OCI-M2 (cell line): ENCODE results near the gene PDCD7.
A peak's percentile ranks its signal among the peaks of the same experiment; 100 is the strongest.
"Not testable (repeated sequence)": the region's sequence is repeated elsewhere in the genome, so short reads cannot be mapped to it uniquely, and the experiment has no call there.

Experiments
- DNase-seq: peaks from one replicate; lab custom pipeline; 2025; ENCODE audit not compliant: unreplicated experiment; lab: John Stamatoyannopoulos, UW

Gene PDCD7, protein sequence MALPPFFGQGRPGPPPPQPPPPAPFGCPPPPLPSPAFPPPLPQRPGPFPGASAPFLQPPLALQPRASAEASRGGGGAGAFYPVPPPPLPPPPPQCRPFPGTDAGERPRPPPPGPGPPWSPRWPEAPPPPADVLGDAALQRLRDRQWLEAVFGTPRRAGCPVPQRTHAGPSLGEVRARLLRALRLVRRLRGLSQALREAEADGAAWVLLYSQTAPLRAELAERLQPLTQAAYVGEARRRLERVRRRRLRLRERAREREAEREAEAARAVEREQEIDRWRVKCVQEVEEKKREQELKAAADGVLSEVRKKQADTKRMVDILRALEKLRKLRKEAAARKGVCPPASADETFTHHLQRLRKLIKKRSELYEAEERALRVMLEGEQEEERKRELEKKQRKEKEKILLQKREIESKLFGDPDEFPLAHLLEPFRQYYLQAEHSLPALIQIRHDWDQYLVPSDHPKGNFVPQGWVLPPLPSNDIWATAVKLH

GRCh38 chr15:65133548-65134200 is at the start of gene PDCD7:
Gene PDCD7, minus strand, starts transcription at chr15:65133808. Its CDS starts 27 bp downstream, at chr15:65133781.
- peak; percentile 47 for DNase-seq

- no peak for DNase-seq
Observed at GRCh38 chr15:65182538-65182937, 48.9 kb upstream of the PDCD7 start.

- DNase-seq = not testable (repeated sequence)
Observed at GRCh38 chr15:65181582-65182353, 48.2 kb upstream of the PDCD7 start.

DNA sequence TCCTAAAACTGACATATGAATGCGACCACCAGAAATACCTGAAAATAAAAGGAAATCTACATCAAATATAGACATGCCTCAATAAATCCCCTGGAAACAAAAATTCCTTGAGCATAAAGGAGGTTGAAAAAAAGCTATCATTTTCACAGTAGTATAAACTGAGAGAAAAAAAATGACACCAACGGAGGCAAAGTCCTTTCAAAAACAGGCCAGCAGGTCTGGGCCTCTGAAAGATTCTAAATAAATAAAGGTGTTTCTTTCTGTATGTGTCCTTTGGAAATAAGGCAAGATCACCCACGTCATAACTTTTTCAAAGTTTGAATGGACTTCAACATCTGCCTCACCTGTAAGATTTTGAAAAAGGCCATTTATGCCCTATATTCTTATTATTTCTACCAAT is 46.6 kb upstream of the PDCD7 start:
- no peak for DNase-seq

GRCh38 chr15:65177901-65178300 is 44.3 kb upstream of the PDCD7 start:
- DNase-seq = no peak

DNA sequence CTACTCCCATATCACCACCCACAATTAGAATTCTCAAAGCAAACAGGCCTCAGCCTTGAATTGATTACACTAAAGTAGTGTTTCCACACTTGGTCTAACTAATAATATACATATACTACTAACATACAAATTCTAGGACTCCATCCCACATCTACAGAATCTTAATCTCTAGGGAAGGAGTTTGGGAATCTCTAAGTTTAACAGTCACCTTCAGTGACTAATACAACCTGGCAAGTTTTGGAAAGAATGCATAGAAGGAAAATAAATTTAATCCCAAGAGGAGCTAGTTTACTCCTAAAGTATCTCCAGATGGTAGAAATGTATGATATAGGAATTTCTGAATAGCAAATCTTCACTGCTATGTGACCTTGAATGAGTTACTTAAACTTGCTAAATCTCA is 42.4 kb upstream of the PDCD7 start:
- DNase-seq = no peak

GRCh38 chr15:65175511-65175910 is 41.9 kb upstream of the PDCD7 start:
- DNase-seq = no peak

GRCh38 chr15:65174509-65174908 is 40.9 kb upstream of the PDCD7 start:
- no peak for DNase-seq

DNA sequence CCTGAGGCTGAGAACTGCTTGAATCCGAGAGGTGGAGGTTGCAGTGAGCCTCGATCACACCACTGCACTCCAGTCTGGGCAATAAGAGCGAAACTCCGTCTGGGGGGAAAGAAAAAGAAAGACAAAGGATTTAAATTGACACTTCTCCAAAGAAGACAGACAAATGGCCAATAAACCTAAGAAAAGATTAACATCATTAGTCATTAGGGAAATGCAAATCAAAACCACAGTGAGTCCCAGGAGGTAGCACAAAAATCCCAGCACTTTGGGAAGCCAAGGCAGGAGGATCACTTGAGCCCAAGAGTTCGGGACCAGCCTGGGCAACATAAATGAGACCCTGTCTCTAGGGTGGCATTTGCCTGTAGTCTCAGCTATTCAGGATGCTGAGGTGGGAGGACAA is 38.9 kb upstream of the PDCD7 start:
- DNase-seq = no peak

GRCh38 chr15:65171428-65171827 is 37.8 kb upstream of the PDCD7 start:
- no peak for DNase-seq

DNA sequence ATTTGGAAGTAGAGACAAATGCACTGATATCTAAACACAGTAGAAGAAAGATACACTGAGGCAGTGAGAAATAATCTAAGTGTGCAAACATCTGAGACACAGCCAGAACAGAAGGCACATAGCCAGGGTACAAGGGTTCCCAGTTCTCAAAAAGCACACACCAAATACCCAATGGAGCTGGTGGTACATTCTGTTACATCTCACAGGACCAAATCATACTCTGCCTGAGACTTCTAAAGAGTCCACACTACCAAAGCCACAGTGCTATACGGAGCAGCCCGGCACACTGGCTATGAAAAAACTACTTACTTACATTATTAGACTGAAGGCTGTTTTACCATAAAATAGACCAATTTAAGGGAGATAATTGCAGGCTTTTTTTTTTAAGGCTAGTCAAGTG is 32.3 kb upstream of the PDCD7 start:
- no peak for DNase-seq

DNA sequence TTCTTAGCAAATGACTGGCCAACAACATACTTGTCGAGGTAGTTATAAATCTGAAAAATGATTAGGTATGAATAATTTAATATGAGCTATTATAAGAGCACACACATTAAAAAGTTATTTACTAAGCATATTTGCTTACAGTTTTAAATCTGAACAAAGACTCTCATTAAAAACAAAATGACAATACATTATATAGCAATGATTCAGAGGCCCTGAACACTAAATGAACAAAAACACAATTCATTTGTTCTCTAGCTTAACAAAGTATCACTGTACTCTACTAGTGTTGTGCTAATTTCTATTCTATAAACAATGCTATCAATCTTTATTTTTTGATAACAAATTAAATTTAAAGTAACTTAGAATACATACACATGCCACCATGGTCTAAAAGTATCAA is 30.5 kb upstream of the PDCD7 start:
- DNase-seq = no peak

DNA sequence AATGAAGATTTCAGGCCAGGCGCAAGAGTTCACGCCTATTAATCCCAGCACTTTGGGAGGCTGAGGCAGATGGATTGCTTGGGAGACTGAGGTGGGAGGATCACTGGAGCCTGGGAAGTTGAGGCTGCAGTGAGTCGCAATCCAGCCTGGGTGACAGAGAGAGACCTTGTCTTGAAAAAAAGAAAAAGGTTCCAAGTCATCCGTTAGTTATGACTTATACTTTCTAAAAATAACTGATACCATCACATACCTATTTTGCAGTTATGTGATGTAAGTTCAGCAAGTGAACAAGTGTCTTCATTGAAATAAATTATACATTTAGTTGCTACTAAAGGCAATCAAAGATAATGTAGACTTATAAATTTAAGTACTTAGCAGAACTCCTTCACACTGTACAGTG is 29.4 kb upstream of the PDCD7 start:
- DNase-seq = no peak

- DNase-seq = no peak
Observed at GRCh38 chr15:65156692-65157091, 23.1 kb upstream of the PDCD7 start.

- no peak for DNase-seq
Observed at GRCh38 chr15:65154720-65155119, 21.1 kb upstream of the PDCD7 start.

DNA sequence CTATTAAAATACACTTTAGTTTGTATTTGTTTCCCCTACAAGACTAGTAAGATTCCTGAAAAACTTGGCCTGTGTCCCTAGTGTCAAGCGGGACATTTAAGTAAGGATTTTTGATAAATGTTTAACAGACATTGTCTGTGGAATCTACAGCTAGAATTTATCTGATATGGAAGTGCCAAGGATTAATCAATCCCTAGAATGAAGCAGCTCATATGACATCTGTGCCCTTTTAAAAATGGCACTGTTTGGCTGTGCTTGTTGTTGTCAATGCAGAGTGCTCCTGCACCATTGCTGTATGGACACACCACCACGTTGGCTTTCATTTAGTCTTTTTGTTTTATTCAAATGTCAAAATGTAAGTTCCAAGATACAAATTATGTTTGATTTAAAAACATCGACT is 14.3 kb upstream of the PDCD7 start:
- DNase-seq = no peak

GRCh38 chr15:65146438-65146837 is 12.8 kb upstream of the PDCD7 start:
- DNase-seq = no peak

DNA sequence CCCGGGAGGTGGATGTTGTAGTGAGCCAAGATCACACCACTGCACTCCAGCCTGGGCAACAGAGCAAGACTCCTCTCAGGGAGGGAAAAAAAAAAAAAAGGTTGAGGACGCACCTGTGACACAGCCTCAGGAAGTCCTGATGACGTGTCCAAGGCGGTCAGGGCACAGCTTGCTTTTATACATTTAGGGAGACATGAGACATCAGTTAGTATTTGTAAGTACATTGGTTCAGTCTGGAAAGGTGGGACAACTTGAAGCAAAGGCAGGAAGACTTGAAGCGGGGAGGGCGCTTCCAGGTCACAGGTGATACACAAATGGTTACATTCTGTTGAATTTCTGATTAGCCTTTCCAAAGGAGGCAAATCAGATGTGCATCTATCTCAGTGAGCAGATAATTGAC is 5.0 kb upstream of the PDCD7 start:
- not testable (repeated sequence) for DNase-seq

DNA sequence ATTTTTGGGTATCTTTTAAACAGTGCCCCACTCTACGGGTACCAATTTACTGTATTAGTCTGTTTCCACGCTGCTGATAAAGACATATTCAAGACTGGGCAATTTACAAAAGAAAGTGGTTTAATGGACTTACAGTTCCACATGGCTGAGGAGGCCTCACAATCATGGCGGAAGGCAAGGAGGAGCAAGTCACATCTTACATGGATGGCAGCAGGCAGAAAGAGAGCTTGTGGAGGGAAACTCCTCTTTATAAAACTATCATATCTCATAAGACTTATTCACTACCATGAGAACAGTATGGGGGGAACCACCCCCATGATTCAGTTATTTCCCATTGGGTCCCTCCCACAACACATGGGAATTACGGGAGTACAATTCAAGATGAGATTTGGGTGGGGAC is 4.3 kb upstream of the PDCD7 start:
- not testable (repeated sequence) for DNase-seq

GRCh38 chr15:65137089-65137488 is 3.5 kb upstream of the PDCD7 start:
- DNase-seq = not testable (repeated sequence)

DNA sequence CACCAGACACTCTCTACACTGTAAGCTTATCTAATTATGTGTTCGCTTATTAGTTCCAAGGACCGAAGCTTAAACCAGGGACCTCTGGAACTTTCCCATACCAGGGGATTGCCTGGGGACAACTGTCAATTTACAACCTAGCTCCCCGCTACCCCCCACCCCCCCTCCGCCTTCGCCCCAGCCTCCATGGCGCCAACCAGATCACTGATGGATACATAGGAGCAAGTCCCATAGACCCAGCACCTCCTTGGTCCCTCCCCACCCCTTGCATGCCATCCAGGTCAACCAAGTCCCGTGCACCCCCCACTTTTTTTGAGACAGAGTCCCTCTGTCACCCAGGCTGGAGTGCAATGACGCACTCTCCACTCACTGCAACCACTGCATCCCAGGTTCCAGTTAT is 930 bp upstream of the PDCD7 start:
- DNase-seq = no peak
